NCI-H345 treated with DMSO at 0.1 percent for 48 hours (cell line): ENCODE data around the gene WDR81.
"Not testable (repeated sequence)": the region's sequence is repeated elsewhere in the genome, so short reads cannot be mapped to it uniquely, and the experiment has no call there.

Experiments
- DNase-seq: peaks from one replicate; lab custom pipeline; 2025; ENCODE audit not compliant: unreplicated experiment; lab: John Stamatoyannopoulos, UW

The WDR81 gene

GRCh38 chr17:1730326-1731193, 6.1 kb downstream of the WDR81 start:
- no peak for DNase-seq

DNA sequence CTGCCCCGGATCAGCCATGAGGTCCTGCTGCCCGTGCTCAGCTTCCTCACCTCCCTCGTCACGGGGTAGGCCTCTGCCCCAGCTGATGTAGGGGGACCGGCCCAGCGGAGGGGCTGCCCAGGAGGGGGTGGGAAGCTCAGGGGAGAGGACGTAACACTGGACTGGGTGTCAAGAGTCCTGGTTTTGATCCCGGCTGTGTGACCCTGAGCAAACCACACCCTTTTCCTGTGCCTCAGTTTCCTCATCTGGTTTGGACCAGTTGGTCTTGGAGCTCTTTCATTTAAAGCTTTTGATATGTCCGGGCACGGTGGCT, 6.6 kb downstream of the WDR81 start:
- no peak for DNase-seq

DNA sequence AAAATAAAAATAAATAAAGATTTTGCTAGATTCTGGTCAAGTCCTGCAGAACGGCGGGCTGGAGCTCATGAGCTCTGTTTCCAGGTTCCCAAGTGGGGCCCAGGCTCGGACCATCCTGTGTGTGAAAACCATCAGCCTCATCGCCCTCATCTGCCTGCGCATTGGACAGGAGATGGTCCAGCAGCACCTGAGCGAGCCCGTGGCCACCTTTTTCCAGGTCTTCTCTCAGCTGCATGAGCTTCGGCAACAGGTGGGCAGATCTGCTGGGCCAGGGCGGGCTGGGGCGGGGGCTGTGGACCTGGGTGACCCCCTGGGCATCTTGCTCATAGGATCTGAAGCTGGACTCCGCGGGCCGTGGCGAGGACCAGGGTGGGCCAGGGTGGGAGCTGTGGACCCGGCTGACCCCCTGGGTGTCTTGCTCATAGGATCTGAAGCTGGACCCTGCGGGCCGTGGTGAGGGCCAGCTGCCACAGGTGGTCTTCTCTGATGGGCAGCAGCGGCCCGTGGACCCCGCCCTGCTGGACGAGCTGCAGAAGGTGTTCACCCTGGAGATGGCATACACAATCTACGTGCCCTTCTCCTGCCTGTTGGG, 7.8 kb downstream of the WDR81 start:
- no peak for DNase-seq

DNA sequence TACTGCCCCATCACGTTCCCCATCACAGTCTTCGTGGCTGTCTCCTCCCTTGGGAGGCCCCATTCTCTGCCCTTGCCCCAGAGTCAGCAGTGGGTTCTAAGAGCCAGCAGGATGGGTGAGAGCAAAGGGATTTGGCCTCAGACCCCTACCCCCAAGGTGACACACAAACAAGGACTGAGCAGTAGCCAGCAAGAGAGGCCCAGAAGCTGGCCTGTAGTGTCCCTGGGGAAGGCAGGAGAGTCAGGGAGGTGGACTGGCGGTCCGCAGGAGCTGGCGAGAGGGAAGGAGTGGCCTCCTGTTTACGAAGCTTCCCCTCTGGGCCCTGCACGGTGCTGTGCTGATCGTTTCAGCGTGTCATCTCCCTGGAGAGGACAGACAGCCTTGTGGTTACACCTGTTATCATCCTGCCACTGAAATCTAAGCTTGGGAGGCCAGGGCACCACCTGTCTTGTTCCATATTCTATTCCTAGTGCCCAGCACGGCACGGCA, 8.4 kb downstream of the WDR81 start:
- DNase-seq, result no peak

GRCh38 chr17:1733759-1734158, 9.3 kb downstream of the WDR81 start:
- DNase-seq, result no peak

DNA sequence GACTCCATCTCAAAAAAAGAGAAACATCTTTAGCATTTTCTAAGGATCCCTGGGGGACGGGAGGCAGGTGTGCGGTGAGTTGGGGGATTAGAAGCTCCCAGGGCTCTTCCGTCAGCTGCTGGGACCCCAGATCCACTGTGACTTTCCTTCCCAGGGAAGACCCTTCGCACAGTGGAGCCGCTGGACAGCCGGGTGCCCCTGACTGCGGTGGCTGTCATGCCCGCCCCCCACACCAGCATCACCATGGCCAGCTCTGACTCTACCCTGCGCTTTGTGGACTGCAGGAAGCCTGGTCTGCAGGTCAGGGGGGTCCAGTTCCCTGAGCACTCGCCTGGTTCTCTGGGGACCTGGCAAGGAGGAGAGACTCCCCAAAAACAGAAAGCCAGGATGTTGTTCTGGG, 10.9 kb downstream of the WDR81 start:
- DNase-seq, result no peak

DNA sequence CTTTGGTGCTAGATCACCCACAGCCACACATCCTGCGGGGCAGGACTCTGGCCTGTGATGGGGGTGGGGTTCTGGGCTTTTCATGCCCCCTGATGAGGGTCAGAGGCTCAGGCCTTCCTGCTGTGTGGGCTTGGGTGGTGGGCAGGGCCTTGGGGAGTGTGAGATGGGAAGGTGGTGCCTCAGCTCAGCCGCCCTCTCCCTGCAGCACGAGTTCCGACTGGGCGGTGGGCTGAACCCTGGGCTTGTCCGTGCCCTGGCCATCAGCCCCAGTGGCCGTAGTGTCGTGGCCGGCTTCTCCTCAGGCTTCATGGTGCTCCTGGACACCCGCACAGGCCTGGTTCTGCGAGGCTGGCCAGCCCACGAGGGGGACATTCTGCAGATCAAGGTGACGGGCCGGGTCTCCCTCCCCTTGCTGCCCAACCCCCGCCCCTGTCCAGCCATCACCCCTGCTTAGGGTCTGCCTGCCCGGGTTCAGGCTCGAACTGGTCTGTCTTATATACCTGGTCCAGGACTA, 11.4 kb downstream of the WDR81 start:
- DNase-seq, result no peak

GRCh38 chr17:1736348-1737281, 12.1 kb downstream of the WDR81 start:
- no peak for DNase-seq

DNA sequence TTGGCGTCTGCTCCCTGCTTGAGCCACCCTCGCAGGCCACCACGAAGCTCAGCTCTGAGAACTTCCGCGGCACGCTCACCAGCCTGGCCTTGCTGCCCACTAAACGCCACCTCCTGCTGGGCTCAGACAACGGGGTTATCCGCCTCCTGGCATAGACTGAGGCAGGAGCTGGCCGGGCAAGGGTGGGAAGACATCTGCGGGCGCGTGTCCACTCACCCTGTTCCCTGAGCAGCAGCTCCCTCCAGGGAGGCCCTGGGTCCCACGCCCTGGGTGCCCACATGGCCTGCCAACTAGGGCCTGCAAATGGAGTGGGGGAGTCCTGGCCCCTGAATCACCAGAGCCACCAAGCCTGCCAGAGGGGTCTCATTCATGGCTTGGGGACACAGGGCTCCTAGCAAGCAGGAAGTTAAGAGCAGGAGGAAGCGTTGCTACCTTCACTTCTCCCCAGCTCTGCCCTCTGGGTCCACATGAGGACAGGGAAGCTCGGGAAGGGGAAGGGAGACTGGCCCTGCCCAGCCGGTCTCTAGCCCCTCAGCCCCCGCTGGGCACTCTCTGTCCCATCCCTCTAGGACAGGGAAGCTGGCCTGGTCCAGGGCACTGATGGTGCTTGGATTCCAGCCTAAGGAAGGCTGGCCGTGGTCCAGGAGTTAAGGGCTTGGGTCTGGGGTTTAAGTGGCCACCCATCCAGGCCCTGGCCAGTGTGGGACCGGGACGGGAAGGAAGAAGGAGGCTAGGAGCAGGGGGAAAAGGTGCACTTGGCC, 13.2 kb downstream of the WDR81 start:
- no peak for DNase-seq

- not testable (repeated sequence) for DNase-seq
These were observed 17.4 kb downstream of the WDR81 start for GRCh38 chr17:1741899-1742298.

- no peak for DNase-seq
These were observed 18.0 kb downstream of the WDR81 start, which contains the start of gene SERPINF2 for GRCh38 chr17:1742371-1743087. Gene SERPINF2 (plus strand): TSS chr17:1742871. CDS start chr17:1744996, 2,125 bp downstream.

GRCh38 chr17:1743088-1743439, 18.6 kb downstream of the WDR81 start:
- no peak for DNase-seq

- no peak for DNase-seq
These were observed 20.3 kb downstream of the WDR81 start for GRCh38 chr17:1744551-1745512.

- DNase-seq, result no peak
These were observed 21.1 kb downstream of the WDR81 start for GRCh38 chr17:1745513-1746020.

DNA sequence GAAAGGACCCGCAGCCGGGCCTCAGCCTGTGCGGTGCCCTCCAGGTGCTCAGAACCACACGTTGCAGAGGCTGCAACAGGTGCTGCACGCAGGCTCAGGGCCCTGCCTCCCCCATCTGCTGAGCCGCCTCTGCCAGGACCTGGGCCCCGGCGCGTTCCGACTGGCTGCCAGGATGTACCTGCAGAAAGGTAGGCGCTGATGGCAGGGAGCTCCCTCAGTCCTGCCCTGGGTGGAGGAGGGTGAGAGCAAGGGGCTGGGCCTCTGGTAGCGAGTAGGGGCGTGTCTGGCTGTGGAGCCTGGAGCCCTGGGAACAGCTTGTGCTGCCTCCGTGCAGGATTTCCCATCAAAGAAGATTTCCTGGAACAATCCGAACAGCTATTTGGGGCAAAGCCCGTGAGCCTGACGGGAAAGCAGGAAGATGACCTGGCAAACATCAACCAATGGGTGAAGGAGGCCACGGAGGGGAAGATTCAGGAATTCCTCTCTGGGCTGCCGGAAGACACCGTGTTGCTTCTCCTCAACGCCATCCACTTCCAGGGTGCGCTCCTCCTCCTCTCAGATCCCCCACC, 22.6 kb downstream of the WDR81 start:
- no peak for DNase-seq

- DNase-seq, result no peak
These were observed 26.1 kb downstream of the WDR81 start for GRCh38 chr17:1750628-1751027.

DNA sequence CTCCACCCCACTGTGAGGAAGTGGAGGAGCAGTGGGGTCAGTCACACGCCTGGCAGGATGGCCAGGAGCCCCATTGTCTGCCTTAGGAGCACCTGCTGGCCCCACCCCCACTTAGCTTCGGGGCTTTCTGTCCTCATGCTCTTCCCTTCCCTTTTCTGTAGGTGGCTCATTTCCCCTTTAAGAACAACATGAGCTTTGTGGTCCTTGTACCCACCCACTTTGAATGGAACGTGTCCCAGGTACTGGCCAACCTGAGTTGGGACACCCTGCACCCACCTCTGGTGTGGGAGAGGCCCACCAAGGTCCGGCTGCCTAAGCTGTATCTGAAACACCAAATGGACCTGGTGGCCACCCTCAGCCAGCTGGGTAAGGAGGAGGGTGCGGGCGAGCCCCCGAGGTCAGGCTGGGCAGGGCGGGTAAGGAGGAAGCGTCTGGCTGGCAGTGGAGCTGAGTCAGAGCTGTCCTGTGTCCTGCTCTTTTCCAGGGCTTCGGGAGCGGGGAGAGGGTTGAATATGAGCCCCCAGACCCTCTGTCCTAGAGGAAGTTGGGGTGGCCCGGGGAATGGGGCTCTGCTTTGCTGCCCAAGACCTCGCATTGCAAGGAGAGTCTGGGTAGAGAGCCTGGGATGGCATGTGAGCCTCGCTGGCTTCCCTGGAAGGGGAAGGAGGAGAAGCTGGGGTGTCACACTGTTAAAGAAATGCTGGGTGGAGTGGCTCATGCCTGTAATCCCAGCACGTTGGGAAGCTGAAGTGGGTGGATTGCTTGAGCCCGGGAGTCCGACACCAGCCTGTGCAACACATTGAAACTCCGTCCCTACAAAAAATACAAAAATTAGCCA, 28.1 kb downstream of the WDR81 start:
- DNase-seq, result no peak
